Nephron (organoid): ENCODE data around the gene KMT2B.
A peak's percentile ranks its signal among the peaks of the same experiment; 100 is the strongest.

Experiments used
- H3K27ac Mint-ChIP-seq, 3 experiments: 2 replicates each; pipeline ENCODE4 v1.8.0; 2020; ENCODE audit warnings: mixed read lengths in 3 of 3, mild to moderate bottlenecking in 2 of 3, moderate library complexity in 1 of 3
- H3K27me3 Mint-ChIP-seq: 2 replicates; pipeline ENCODE4 v1.8.0; 2021; ENCODE audit warnings: low read depth, mild to moderate bottlenecking, moderate library complexity, mixed read lengths
- H3K36me3 Mint-ChIP-seq: 2 replicates; pipeline ENCODE4 v1.8.0; 2020; ENCODE audit warnings: low read depth, mixed read lengths
- H3K4me1 Mint-ChIP-seq: 2 replicates; pipeline ENCODE4 v1.8.0; 2020; ENCODE audit warnings: mixed read lengths
- H3K4me3 Mint-ChIP-seq, 3 experiments: 2 replicates each; pipeline ENCODE4 v1.8.0; 2020; ENCODE audit warnings: mild to moderate bottlenecking in 3 of 3, mixed read lengths in 3 of 3, moderate library complexity in 2 of 3
- H3K9me3 Mint-ChIP-seq: 2 replicates; pipeline ENCODE4 v1.8.0; 2020; ENCODE audit warnings: mixed read lengths
- TF ChIP-seq, protein P1 (sequence below), 3 experiments: fragments of 200-600 bp; sonication (generic); IDR thresholded peaks; one replicate each; pipeline ENCODE4 v1.5.0; 2021; ENCODE audit warnings: antibody characterized with exemption in 3 of 3; ENCODE audit not compliant: unreplicated experiment in 3 of 3

The KMT2B gene

DNA sequence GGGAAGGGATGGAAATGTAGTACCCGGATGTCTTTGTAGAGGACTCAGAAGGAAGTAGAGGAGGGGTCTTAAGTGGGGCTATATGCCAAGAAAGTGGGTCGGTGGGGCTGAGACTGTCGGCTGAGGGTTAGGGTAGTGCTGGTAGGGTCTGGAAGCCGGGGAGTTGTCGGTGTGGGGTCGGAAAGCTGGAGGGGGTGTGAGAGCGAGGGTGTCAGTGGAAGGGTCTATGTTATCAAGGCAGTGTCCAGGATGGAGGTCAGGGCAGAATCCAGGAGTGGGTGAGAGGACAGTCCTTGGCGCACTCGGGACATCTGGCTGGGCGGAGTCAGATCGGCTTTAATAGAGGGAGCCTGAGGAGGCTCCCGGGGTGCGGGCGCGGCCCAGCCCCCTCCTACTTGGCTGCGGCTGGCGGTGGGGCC, 37.3 kb downstream of the KMT2B start:
- Mint-ChIP-seq H3K4me1 (peaks cover 32% of the 10 kb centered on the region), H3K27ac (peak overlapping the region; percentile 47 to 83 (median 64)), H3K36me3 (peaks cover 20% of the 10 kb centered on the region), H3K4me3 (peak overlapping the region; percentile 58 to 62 (median 61)), H3K9me3 (no peaks in the 10 kb centered on the region), H3K27me3 (peaks cover 11% of the 10 kb centered on the region)
- TF ChIP-seq, protein P1, sequence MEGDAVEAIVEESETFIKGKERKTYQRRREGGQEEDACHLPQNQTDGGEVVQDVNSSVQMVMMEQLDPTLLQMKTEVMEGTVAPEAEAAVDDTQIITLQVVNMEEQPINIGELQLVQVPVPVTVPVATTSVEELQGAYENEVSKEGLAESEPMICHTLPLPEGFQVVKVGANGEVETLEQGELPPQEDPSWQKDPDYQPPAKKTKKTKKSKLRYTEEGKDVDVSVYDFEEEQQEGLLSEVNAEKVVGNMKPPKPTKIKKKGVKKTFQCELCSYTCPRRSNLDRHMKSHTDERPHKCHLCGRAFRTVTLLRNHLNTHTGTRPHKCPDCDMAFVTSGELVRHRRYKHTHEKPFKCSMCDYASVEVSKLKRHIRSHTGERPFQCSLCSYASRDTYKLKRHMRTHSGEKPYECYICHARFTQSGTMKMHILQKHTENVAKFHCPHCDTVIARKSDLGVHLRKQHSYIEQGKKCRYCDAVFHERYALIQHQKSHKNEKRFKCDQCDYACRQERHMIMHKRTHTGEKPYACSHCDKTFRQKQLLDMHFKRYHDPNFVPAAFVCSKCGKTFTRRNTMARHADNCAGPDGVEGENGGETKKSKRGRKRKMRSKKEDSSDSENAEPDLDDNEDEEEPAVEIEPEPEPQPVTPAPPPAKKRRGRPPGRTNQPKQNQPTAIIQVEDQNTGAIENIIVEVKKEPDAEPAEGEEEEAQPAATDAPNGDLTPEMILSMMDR (IDR thresholded peaks at IDR 0.05; ENCODE audit: unreplicated experiment in 3 of 3): no peak

DNA sequence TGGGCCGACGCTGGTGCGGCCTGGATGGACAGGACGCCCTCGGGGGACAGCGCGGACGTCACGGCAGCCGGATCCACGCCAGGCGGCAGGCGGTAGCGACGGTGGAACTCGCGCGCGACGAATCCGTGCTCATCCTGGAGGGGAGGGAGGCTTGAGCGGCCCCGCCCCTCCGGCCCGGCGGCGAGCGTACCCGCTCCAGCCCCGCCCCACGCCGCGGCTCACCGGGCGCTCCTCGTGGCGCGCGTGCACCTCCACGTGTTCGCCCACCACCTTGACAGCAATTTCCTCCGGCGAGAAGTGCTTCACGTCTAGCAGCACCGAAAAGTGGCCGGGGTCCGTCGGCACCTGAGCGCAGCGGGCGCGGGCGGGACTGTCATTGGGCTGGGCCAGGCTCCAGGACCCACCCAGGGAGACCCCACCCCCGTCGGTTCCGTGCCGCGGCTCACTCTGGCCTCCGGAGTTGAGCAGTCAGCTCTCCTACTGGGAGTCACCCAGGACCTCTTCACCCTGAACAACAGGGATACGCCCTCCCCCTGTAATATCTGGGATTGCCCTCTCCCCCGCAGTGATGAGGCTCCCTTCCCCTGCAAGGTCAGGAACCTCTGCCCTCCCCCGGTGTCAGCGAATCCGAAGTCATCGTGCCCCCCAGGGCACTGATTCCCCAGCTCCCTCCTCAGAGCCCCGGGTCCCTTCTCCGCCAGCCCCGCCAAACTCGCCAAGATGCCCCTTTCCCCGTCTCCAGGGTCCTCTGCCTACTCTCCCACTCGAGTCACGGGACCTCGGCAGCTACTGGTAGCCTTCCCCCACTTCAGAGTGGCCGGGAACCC, 38.0 kb downstream of the KMT2B start:
- Mint-ChIP-seq H3K9me3 (no peaks in the 10 kb centered on the region), H3K4me3 (peak overlapping the region; percentile 73 to 84 (median 81)), H3K4me1 (peaks cover 32% of the 10 kb centered on the region), H3K36me3 (peaks cover 20% of the 10 kb centered on the region), H3K27ac (peak overlapping the region; percentile 80 to 97 (median 95)), H3K27me3 (peaks cover 11% of the 10 kb centered on the region)
- TF ChIP-seq, protein P1 (IDR thresholded peaks at IDR 0.05; ENCODE audit: unreplicated experiment in 3 of 3): no peak

DNA sequence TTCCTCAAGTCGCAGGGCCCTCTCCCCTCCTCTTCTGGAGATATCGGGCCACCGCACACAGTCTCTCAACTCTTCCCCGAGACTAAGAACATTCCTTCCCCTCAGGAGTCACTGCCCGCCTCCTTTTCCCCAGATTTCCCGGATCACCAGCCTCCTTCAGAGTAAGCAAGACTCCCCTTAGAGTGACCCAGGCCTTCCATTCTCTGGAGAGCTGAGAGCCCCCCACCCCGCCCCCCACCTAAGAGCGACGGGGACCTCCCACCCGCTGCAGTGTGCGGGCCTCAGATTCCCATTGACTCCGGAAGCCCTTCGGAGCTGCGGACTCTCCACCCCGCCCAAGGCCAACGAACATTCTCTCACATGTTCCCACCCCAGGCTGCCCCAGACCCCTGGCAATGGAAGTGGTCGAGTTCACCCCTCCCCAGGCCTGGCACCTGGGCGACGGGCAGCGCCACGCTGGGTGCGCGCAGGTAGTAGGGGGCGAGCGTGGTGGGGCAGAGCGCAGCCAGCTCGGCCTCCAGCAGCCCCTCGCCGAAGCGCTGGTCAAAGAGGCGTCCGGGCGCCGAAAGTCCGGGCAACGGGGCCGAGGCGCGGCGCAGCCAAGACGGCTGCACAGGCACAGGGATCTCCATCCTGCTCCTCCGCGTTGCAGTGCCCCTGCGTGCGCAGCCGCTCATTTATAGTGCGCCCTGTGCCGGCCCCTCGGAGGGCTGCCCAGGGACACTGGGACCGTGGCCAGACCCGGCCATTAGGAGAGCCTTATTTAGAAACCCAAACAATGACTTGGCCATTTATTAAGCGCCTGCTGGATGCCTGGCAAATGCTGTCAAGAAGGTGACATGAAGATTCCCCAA, 38.8 kb downstream of the KMT2B start, which contains the start of gene HSPB6:
HSPB6 (minus strand) TSS at position 653 of the 854 bp plus-strand sequence; CDS start at position 632, 21 bp downstream.
- Mint-ChIP-seq H3K36me3 (peaks cover 20% of the 10 kb centered on the region), H3K4me1 (peaks cover 32% of the 10 kb centered on the region)

DNA sequence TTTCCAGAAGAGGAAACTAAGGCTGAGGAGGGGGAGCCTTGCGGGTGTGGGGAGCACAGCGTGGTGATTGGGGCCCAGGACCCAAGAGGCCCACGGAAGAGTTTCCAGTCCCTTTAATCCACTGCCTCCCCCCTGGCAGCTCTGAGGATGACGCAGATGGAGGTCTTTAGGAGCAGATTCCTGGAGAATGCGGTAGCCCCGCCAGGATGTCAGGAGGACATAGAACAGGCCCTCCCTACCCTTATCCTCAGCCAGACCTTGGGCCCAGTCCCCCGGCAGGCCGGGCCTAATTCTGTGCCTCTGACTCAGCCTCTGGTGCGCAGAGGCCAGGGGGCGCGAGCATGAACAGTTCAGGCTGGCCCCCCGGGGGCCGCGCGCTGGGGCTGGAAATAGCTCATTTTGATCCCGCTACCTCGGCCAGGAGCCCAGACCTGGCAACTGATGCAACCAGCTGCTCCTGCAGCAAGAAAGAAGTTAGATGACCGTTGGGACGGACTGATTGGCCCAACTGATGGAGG, 39.5 kb downstream of the KMT2B start:
- Mint-ChIP-seq H3K9me3 (no peaks in the 10 kb centered on the region), H3K36me3 (peaks cover 26% of the 10 kb centered on the region), H3K27ac (peak overlapping the region; percentile 95 to 98 (median 95)), H3K27me3 (peaks cover 11% of the 10 kb centered on the region), H3K4me1 (peaks cover 32% of the 10 kb centered on the region), H3K4me3 (peak overlapping the region; percentile 92 to 97 (median 95))
- TF ChIP-seq, protein P1 (IDR thresholded peaks at IDR 0.05; ENCODE audit: unreplicated experiment in 3 of 3): no peak

More for the DNA sequence above, 38.8 kb downstream of the KMT2B start, which contains the start of gene HSPB6:
- TF ChIP-seq, protein P1 (IDR thresholded peaks at IDR 0.05; ENCODE audit: unreplicated experiment in 3 of 3): no peak
- Mint-ChIP-seq H3K27me3 (peaks cover 11% of the 10 kb centered on the region), H3K4me3 (peak within 1 kb of the TSS; percentile 92 to 97 (median 95)), H3K27ac (peak within 1 kb of the TSS; percentile 95 to 98 (median 97)), H3K9me3 (no peaks in the 10 kb centered on the region)

DNA sequence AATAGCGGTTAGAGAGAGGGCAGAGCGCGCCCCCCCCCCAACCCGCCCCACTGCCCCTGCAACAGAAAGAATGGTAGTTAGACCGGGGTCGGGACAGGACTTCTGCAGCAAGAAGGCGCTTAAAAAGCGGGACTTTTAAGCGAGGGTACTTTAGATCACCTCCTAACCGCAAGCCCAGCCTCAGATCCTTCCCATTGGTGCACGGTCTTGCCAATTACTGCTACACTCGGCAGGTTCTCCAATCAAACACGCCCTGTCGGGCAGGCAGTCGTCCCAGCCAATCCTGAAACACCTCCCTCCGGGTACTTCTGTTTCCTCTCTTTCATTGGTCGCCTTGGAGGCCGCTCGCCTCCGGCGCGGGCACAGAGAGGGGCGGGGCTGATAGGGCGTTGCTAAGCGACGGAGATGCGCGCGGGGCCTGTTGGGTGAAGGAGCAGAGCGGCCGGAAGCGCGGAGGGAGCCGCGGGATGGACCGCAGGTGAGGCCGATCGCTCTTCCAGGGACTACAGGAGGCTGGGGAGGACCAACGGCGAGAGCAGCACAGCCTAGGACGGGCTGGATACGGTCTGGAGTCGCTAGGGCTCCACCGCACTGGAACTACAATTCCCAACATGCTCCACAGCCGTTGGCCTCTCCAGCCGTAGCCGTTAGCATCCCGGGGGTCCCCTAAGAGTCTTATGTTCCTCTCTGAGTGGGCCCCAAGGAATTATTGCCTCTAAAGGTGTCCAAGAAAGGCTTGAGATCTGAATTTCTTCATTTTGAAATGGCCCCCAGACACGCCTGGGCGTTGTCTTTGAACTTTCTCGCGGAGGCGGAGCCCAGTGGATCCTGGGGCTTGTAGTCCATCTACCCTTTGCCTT, 40.2 kb downstream of the KMT2B start, which contains the start of gene PROSER3:
PROSER3 (plus strand) TSS at position 428 of the 860 bp plus-strand sequence; CDS start at position 468, 40 bp downstream.
- Mint-ChIP-seq H3K36me3 (peaks cover 26% of the 10 kb centered on the region), H3K27ac (peak within 1 kb of the TSS; percentile 95 to 98 (median 95)), H3K9me3 (no peaks in the 10 kb centered on the region), H3K27me3 (peaks cover 11% of the 10 kb centered on the region), H3K4me1 (peaks cover 32% of the 10 kb centered on the region), H3K4me3 (peak within 1 kb of the TSS; percentile 92 to 97 (median 95))
- TF ChIP-seq, protein P1 (IDR thresholded peaks at IDR 0.05; ENCODE audit: unreplicated experiment in 3 of 3): no peak
